LNCAP (cell line): Measurements from ENCODE around the gene SHISA9.

Experiments used
- TF ChIP-seq, protein P1 (sequence below): fragments of 450-650 bp; IDR thresholded peaks from 2 replicates; pipeline ENCODE4 v1.5.1; 2017; ENCODE audit warnings: mild to moderate bottlenecking

SHISA9 gene

DNA sequence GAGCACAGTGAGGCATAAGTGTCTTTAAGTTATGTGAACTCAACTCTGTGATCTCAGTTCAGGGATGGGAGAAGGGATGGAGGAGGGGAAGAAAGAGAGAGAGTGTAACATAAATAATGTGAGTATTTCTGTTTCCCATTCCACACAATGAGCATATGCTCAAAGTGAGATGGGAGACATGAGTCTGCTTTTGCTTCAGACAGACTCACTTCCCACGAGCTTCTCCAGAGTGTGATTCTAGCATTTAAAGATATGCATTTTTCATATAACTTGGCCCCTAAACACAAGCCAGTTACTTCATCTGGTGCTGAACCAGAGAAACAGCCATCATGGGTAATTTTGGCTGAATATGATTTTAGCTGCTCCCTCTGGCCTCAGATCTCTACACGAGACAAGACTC lies 35.0 kb downstream of the SHISA9 start:
- TF ChIP-seq, protein P1, sequence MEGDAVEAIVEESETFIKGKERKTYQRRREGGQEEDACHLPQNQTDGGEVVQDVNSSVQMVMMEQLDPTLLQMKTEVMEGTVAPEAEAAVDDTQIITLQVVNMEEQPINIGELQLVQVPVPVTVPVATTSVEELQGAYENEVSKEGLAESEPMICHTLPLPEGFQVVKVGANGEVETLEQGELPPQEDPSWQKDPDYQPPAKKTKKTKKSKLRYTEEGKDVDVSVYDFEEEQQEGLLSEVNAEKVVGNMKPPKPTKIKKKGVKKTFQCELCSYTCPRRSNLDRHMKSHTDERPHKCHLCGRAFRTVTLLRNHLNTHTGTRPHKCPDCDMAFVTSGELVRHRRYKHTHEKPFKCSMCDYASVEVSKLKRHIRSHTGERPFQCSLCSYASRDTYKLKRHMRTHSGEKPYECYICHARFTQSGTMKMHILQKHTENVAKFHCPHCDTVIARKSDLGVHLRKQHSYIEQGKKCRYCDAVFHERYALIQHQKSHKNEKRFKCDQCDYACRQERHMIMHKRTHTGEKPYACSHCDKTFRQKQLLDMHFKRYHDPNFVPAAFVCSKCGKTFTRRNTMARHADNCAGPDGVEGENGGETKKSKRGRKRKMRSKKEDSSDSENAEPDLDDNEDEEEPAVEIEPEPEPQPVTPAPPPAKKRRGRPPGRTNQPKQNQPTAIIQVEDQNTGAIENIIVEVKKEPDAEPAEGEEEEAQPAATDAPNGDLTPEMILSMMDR: no peak

DNA sequence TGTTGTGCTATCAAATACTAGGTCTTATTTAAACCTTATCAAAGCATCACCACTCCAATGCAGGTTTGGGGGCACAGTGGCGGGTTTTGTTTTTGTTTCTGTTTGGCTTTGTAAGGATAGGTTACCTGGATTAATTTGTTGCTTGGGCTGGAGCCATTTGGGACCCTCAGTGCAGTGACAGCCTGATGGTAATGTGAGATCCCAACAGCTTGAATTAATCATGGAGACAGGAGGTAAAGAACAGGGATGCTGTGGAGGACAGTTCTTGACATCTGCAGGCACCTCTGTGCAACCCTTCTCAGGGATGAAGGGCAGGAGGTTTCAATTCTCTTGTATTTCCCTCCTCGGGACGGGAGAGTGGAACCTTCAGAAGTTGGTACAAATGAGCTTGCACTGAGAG lies 40.5 kb downstream of the SHISA9 start:
- TF ChIP-seq, protein P1: no peak

DNA sequence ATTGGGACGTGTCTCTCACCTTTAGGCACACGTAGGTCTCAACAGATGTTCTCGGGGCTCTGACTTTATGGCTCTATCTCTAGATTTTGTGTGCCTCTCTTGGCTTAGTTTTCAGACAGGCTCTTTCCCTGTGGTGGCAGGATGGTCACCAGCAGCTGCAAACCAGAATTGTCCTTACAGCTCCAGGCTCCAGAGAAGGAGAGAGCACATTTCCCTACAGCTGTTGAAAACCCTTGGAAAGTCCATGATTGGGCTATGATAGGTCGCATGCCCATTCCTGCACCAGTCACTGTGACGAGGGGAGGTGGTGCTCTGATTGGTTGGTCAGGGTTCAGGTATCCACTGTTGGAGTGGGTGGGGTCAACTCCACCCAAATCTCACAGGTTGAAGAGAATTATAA lies 41.5 kb downstream of the SHISA9 start:
- TF ChIP-seq, protein P1: no peak

DNA sequence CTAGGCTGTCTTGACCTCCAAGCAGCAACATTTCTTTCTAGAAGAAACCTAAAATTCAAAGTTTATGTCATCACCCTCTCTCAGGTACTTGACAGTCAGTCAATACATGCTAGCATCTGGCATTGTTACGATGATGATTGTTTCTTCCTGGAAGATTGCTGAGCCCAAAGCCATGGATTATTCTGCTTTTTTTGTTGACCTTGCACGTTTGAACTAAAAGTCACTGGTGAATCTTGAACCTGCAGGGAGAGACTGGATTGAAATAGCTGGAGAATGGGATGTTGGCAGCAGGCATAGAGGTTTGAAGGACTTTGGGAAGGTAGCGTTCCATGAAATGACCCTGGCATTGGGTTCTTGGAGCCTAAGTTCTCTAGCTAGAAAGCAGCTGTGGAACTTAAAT lies 42.9 kb downstream of the SHISA9 start:
- TF ChIP-seq, protein P1: no peak

DNA sequence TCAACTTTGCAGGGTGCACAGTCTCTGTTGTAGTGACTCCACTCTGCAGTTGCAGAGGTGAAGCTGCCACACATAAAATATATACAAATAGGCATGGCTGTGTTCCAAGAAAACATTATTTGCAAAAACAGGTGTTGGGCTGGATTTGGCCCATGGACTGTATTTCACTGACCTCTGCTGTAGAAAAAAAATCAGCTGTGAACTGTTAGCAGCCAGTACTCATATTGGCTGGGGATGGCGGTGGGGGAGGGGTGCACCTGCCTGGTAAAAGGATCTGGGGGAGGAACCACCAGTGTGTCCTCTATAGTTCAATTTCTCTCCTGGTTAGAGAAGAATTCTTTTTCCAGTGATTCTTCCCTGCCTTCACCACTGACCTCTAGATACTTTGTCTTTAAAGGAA lies 50.0 kb downstream of the SHISA9 start:
- TF ChIP-seq, protein P1: no peak

DNA sequence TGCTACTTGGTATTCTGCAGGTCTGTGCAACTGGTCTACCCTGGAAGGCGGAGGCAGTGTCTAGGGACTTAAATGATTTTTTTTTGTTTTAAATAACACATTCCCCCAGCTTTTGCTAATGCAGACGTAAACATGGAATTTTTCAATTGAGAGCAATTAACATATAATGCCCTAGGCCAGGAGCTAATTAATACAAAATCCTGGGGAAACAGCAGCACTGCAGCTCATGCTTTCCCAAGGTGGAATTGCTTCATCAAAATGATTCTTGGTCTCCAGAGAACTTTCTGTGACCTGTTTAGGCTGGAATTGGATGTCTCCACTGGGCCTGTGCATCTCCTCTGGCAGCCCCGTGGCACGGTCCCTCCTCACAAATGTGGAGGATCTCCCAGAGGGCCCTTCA lies 50.6 kb downstream of the SHISA9 start:
- TF ChIP-seq, protein P1: no peak

DNA sequence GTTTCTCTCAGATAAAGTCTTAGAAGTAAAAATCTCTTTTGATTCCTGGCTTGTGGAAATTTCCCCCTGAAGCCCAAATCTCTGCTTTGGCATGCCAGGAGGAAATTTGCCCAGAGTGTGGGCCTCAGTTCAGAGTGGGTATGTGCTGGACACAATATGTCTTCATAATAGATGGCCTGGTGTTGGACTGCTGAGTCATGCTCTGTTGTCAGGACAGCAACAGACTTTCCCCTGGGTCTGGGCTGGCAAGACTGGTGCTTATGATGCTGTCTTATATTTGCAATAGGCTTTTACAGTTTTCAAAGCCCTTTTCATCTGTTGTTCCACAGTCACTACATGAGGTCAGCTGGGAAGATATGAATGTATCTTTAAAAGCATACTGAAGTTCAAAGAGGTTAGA lies 57.0 kb downstream of the SHISA9 start:
- TF ChIP-seq, protein P1: no peak

DNA sequence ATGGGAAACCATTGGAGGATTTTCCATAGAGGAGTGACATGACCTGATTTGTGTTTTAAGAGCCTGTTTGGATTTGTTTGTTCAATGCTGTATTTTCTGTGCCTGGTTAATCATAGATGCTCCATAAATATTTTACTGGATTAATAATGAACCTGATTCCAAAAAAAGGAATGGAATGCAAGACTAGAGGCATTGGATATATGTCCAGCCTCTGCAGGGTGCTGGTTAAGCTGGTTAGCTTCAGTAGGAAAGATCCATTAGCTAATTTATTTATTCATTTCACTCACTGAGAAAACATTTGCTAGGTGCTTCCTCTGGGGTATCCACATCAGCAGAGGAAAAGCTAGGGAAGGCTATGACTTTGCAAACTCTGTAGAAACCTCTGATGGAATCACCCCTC lies 57.7 kb downstream of the SHISA9 start:
- TF ChIP-seq, protein P1: no peak
